GM21825 (cell line): ENCODE measurements around the gene OPN1MW.
"Not testable (repeated sequence)": the region's sequence is repeated elsewhere in the genome, so short reads cannot be mapped to it uniquely, and the experiment has no call there.

Experiments
- ATAC-seq: cut with Tn5 transposase; IDR thresholded peaks from one replicate; pipeline ENCODE4 v1.9.1; 2021; ENCODE audit warnings: mild to moderate bottlenecking, moderate library complexity; ENCODE audit not compliant: unreplicated experiment

The OPN1MW gene

DNA sequence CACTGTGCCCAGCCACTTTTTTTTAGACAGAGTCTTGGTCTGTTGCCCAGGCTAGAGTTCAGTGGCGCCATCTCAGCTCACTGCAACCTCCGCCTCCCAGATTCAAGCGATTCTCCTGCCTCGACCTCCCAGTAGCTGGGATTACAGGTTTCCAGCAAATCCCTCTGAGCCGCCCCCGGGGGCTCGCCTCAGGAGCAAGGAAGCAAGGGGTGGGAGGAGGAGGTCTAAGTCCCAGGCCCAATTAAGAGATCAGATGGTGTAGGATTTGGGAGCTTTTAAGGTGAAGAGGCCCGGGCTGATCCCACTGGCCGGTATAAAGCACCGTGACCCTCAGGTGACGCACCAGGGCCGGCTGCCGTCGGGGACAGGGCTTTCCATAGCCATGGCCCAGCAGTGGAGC, at the start of gene OPN1MW:
Gene OPN1MW (plus strand): TSS at position 301 of the 400 bp plus-strand sequence. CDS start 82 bp downstream, at position 383.
- not testable (repeated sequence) for ATAC-seq

DNA sequence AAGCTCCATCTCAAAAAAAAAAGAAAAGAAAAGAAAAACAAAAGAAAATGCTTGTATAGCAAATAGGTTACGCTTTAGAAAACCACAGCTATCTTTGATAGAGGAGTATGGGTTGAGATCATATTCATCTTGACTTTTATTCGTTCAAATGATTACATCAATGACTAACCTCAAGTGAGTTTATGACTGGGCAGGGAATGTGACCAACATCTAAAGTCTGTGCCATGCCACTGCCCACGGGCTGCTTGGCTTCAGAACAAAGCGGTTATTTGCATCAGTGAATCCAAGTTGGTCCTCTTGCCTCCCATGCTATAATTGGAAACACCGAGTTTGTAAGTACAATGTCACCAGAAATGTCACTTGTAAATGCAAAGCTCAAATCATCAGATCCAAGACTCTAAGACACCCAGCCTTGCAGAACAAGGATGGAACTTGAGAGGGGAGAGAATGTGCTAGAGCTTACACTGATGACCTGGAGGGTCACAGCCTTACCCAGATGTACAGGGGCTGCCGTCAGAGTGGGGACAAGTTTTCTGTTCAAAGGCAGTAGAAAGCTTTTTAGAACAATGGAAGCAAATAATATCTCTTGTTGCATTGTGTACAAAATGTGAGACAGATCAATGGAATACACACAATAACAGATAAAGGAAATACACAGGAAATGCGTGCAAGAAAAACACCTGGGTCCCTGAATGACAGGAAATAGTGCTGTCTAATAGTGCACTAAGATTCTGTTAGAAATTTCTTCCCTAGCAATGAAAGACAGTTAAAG, 46.8 kb upstream of the OPN1MW start:
- no peak for ATAC-seq

DNA sequence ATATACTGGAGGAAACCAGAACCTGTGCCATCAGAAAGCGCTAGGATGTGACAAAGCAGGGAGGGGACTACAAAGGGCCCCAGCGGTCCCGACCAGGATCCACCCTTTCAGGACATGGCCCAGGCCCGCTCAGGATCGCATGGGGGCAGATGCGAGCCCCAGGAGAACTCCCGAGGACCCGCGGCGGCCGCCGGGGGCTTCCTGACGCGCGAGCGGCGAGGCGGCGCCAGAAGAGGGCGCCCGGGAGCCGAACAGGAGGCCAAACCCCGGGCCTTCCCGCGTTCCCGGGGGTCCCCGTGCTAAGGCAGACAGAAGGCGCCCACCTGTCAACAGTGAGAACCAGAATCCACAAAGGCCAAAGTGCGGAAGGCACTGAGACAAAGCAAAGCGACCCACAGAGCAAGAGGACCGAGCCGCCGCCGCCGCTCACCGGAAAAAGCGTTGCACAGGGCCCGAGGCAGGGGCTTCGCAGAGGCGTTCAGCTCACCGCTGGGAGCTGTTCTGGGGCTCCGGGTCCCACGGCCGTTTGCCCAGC, 45.7 kb upstream of the OPN1MW start:
- ATAC-seq, result no peak

DNA sequence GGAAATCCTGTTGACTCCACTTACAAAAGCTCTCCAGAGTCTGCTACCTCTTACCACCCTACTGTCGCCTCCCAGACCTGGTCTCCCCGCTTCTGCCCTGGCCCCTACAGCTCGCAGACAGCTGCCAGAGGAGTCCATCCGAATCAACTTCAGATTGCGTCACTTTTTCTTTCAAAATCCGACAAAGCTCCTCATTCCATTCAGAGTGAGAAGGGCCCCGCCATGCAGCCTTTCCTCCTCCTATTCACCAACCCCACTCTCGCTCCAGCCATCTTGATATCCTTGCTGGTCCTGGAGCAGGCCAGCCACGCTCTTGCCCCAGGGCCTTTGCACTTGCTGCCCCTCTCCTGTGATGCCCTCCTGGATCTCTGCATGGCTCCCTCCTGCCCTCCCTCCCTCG, 43.5 kb upstream of the OPN1MW start:
- no peak for ATAC-seq

DNA sequence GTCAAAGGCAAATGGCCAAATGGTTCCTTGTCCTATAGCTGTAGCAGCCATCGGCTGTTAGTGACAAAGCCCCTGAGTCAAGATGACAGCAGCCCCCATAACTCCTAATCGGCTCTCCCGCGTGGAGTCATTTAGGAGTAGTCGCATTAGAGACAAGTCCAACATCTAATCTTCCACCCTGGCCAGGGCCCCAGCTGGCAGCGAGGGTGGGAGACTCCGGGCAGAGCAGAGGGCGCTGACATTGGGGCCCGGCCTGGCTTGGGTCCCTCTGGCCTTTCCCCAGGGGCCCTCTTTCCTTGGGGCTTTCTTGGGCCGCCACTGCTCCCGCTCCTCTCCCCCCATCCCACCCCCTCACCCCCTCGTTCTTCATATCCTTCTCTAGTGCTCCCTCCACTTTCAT, 42.2 kb upstream of the OPN1MW start:
- no peak for ATAC-seq

DNA sequence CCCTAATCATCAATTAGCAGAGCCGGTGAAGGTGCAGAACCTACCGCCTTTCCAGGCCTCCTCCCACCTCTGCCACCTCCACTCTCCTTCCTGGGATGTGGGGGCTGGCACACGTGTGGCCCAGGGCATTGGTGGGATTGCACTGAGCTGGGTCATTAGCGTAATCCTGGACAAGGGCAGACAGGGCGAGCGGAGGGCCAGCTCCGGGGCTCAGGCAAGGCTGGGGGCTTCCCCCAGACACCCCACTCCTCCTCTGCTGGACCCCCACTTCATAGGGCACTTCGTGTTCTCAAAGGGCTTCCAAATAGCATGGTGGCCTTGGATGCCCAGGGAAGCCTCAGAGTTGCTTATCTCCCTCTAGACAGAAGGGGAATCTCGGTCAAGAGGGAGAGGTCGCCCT, 41.7 kb upstream of the OPN1MW start:
- no peak for ATAC-seq

DNA sequence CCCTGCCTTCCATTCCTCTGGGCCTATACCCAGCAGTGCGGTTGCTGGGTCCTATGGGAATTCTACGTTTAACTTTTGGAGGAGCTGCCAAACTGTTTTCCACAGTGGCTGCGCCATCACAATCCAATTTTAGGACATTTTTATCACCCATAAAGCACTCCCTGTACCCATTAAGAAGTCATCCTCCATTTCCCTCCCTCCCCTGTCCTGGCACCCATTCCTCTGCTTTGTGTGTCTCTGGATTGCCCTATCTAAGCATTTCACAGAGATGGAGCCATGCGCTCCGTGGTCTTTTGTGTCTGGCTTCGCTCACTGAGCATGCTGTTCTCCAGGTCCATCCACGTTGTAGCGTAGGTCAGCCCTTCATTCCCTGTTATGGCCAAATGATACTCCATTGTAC, 40.0 kb upstream of the OPN1MW start:
- no peak for ATAC-seq

DNA sequence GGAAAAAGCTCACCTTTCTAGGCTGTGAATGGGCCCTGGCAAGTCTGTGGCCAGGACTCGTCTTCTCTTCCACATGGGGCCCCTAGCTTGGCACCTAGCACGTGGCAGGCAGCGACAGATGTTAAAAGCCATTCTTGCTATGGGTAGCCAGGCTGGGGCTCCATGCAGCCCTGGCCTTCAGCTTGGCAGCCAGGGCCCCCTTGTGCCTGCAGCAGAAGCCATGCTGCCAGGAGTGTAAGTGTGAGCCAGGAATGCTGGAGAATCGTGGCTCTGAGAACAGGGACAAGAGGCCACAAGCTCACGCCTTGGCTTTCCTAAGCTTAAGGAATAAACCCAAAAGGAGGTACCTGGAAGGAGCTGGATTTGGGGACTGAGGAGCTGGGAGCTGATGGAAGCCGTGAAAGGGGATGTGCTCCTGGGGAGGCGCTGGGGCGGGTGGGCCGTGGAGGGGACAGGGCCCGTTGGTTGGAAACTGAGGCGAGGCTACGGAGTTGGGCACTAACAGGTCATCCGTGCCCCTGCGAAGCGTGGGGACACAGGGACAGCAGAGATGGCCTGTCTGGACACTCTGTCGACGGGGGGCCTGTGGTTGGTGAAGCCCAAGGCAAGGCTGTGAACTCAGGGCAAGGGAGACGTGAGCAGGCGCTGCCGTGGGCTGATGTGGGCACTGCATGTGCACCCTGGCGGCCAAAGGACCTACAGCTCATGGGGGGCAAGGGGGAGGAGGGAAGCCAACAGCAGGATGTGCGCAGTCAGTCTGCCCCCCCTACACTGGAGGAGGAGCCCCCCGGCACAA, 39.2 kb upstream of the OPN1MW start:
- no peak for ATAC-seq

DNA sequence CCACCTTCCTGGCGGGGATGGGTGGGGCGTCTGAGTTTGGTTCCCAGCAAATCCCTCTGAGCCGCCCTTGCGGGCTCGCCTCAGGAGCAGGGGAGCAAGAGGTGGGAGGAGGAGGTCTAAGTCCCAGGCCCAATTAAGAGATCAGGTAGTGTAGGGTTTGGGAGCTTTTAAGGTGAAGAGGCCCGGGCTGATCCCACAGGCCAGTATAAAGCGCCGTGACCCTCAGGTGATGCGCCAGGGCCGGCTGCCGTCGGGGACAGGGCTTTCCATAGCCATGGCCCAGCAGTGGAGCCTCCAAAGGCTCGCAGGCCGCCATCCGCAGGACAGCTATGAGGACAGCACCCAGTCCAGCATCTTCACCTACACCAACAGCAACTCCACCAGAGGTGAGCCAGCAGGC, 38.4 kb upstream of the OPN1MW start, which contains the start of gene OPN1LW:
Gene OPN1LW (plus strand): TSS at position 234 of the 400 bp plus-strand sequence. CDS start 41 bp downstream, at position 275.
- ATAC-seq, result not testable (repeated sequence)

DNA sequence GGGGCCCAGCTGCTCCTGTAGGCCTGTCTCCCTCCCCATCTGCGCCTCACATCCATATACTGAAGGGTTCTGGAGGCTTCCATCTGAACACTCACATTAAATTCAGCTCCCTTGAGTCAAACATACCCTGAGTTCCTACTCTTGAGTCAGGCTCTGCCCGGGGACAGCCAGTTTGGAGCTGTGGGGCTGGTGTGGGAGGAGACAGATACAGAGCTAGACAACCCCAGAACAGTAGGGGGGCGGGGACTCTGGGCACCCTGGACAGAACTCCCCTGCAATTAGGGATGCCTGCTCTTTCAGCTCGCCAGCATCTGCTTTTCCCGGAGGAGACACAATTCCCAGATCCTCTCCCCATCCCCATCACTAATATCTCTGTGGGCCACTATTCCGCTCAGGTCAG, 31.4 kb upstream of the OPN1MW start:
- ATAC-seq, result not testable (repeated sequence)

DNA sequence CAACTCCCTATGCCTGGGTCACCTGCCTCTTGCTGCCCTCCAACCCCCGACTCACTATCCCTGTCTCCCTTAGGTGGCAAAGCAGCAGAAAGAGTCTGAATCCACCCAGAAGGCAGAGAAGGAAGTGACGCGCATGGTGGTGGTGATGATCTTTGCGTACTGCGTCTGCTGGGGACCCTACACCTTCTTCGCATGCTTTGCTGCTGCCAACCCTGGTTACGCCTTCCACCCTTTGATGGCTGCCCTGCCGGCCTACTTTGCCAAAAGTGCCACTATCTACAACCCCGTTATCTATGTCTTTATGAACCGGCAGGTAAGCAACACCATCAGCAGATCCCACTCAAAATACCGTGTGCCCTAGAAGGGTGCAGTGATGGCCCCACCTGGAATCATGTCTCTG, 26.2 kb upstream of the OPN1MW start:
- ATAC-seq, result not testable (repeated sequence)

DNA sequence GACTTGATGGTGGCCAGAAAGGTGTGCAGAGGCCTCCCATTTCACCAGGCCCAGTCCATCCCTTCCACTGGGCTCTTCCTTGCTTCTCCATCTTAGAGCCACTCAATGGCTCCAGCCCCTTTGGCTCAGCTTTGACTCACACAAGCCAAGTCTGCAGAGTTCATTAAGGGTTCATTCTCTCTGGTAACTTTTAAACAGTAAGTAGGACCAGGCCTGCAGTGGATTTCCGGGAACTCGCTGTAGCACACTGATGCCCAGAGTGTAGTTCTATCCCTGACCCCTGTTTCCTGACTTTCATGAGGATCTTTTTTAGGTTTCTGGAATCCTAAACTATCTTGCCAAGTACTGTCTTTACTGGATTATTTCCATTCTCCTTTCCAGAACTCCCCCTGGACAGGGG, 25.2 kb upstream of the OPN1MW start:
- ATAC-seq, result not testable (repeated sequence)

DNA sequence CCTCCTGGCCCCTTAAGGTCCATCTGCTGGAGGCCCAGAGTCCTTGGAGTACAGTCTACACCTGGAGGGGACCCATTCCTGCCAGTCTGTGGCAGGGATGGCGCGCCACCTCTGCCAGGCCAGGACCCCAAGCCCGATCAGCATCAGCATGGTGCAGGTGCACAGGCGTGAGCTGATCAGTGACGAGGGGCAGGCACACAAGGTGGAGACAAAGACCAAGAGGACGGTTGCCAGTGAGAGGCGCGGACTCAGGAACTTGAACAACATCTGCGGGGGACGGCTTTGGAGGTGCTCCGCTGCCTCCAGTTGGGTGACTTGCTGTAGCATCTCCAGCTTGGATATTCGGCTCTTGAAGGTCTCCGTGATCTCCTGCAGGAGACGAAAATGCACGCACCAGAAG, 23.1 kb upstream of the OPN1MW start:
- ATAC-seq, result not testable (repeated sequence)

DNA sequence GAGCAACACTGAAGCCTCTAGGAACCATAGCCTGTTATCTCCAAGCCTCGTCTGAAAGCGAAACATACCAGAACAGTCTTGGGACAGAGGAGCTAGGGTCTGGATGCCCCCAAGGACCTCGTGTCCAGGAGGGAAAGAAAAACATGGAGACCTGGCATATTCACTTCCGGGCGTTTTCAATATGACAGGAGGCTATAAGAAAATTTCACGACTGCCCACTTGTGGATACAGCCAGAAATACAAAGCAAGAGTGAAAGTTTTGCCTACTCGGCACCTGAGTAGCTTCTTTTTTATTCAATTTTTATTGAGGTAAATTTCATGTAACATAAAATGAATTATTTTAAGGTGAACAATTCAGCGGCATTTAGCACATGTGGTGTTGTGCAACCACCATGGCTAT, 17.5 kb upstream of the OPN1MW start:
- not testable (repeated sequence) for ATAC-seq

DNA sequence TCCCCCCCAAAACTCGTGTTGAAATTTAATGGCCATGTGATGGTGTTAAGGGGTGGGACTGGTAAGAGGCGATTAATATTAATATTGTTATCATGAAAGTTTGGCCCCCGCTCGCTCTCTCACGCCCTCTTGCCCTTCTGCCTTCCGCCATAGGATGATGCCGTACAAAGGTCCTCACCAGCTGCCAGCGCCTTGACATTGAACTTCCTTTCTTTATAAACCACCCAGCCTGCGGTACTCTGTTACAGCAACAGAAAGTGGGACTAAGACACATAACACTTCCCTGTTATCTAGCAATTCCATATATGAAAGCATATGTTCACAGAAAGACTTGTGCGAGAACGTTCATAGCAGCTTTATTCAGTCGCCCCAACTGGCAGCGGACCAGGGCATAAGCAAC, 14.0 kb upstream of the OPN1MW start:
- not testable (repeated sequence) for ATAC-seq

DNA sequence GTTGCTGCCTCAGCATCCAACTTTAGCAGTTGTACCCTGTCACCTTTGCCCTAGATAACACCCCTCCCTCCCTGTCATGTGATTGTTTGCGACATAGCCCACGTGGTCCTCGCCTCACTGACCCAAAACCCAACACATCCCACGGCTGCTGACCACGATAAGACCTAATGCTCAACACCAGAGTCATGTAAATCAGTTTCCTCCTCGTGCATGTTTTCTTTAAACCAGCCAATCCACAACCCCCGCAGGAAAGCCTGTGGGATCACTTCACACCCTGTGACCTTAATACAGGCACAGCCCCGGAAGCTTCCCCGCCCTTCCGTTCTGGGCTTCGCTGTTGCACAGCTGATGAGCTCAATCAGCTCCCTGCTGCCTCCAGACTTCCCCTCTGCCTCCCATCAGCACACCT, 9.9 kb upstream of the OPN1MW start:
- not testable (repeated sequence) for ATAC-seq

DNA sequence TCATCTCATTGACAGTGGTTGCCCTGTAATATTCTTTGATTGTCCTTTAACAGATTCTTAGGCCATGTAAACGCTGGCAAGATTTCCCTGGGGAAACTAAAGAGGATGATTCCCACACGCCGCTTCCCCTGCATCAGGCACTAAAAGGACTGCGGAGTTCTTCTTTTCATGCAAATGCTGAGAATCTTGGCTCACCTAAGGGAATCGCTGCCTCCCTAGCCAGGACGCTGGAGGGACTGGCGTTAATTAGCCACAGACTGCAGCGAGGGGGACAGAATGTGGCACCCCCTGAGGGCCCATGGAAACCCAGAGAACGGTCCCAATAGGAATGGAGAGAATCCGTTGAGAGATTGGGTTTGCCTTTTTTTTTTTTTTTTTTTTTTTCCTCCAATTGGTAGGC, 8.0 kb upstream of the OPN1MW start:
- not testable (repeated sequence) for ATAC-seq

DNA sequence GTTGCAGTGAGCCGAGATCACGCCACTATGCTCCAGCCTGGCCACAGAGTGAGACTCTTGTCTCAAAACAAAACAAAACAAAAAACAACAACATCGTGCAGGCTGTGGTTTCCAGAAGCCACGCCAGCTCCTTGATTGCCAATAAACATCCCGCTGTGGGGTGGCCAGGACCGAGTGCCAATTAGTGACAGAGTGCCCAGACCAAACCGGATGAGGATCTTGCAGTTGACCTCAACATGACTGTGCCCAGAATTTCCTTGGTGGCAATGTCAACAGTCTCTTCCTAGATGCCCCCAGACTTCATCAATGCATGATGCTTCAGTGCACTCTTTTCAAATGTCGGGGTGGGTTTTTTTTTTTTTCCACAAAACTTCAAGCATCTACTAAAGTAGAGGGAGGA, 1.4 kb downstream of the OPN1MW start:
- ATAC-seq, result not testable (repeated sequence)

DNA sequence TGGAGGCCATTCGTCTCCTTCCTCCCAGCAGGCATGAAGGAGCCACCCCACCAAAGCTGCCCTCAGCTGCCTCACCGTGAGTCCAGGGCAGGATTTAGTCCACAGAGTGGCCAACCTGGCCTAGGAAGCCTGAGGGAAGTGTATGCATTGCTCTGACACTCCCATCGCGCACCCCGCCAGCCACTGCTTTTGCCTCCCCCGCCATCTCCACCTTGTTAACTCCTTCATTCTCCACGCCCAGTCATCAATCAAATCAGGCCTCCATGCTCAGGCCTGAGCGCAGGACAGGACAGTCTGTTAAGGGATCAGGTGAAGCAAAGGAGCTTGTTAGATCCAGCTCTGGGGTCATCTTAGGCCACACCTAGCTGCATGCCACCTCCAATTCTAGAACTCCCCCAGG, 10.4 kb downstream of the OPN1MW start:
- not testable (repeated sequence) for ATAC-seq

DNA sequence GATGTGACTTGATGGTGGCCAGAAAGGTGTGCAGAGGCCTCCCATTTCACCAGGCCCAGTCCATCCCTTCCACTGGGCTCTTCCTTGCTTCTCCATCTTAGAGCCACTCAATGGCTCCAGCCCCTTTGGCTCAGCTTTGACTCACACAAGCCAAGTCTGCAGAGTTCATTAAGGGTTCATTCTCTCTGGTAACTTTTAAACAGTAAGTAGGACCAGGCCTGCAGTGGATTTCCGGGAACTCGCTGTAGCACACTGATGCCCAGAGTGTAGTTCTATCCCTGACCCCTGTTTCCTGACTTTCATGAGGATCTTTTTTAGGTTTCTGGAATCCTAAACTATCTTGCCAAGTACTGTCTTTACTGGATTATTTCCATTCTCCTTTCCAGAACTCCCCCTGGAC, 11.9 kb downstream of the OPN1MW start:
- not testable (repeated sequence) for ATAC-seq

DNA sequence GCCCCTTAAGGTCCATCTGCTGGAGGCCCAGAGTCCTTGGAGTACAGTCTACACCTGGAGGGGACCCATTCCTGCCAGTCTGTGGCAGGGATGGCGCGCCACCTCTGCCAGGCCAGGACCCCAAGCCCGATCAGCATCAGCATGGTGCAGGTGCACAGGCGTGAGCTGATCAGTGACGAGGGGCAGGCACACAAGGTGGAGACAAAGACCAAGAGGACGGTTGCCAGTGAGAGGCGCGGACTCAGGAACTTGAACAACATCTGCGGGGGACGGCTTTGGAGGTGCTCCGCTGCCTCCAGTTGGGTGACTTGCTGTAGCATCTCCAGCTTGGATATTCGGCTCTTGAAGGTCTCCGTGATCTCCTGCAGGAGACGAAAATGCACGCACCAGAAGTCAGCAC, 14.1 kb downstream of the OPN1MW start:
- not testable (repeated sequence) for ATAC-seq
